HG03558 (cell line): ENCODE measurements around the gene PALLD.

ENCODE experiments used
- ATAC-seq: cut with Tn5 transposase; IDR thresholded peaks from one replicate; pipeline ENCODE4 v1.9.1; 2021; ENCODE audit warnings: moderate number of reproducible peaks; ENCODE audit not compliant: unreplicated experiment; ENCODE audit errors: extremely low read depth

PALLD gene

DNA sequence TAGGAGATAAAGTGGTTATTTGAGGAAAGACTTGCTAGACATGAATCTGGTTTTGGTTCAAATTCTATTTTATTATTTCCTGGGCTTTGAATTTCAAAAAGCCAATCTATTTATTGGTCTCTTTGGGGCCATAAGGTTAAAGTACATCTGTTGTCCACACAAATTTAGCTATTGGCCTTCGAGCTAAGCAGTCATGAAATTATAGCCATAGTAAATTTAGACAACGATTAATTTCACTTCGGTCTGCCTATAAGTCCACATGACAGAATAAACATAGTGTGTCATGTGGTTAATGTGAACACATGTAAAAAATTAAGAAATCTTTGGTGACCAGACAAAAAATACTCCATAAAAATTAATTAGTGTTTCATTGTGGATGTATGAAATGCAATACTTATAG lies 161.9 kb downstream of the PALLD start:
- no peak for ATAC-seq

DNA sequence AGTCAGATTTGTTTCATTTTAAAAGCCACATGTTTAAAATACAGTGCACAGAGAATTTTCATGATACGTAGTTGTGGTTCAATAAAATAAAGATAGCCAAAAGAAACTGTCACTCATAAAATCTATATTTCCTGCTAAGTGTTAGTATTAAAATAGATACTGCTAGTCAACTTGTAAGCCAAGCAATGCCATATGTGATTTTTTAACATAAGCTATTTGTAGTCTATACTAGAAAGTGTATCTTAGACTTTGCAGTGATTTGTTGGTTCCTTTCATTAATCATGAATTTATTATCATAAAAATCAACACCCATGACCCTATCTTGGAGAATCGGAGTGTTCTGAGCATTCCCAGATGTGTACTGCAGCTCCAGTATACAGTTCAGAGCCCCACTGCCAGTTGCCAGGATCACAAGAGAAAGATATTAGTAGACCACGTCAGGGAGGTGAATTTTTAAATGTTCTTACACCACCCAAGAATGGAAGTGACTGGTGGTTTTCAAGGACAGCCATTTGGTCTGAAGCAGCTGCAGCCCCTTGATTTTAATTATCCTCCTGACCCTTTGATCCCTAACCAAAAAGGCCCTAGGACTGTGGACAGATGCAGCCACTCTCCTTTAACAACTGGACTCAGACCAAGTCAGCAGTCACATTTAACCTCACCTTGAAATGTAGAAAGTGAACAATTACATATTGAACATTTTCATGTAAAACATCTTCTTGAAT lies 163.1 kb downstream of the PALLD start:
- no peak for ATAC-seq

- no peak for ATAC-seq
Measured at GRCh38 chr4:168662297-168662984, 165.6 kb downstream of the PALLD start.

DNA sequence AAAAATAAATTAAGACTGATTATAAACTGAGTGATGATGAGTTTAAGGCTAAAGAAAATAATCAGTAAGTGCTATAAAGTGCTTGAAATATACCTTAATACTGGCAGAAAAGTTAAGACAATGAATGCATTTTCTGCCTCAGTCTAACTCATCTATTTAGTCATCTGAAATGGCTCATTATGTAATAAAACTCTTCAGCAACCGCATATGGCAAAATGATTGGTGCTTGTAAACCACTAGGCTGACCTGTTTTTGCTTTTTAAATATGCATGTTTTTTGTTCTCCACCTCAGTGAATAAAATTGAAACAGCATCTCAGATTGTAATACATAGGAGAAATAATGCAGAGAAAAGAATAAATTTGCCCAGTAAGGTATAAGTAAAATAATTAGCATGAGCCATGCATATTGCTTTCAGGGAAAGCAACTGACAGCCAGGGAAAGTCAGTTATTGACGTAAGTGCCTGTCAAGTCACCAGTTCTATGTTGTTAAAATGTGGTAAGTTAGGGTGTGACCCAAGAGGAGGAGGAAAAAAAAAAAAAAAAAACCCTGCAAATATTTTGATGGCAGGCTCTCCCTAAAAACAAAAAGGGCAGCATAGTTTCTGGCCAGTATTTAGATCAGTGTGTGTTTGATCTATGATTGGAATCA lies 167.5 kb downstream of the PALLD start:
- ATAC-seq: no peak

DNA sequence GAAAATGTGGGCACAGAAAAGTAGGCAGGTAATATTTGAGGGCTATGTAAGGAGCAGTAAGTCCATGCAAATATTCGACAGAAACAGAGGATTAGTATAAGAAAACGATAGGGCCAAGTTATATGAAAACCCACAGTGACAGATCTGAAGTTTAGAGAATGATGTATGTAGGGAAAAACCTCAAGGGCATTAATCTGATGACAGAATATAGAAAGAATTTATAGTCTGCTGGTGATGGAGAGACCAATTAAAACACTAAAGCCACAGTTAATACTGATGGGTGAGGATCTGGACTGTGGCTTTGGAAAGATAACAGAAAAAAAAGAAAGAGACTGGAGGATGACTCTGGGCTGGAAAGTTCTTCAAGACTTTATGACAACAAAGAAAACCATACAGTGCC lies 169.7 kb downstream of the PALLD start:
- no peak for ATAC-seq

- ATAC-seq: no peak
Measured at GRCh38 chr4:168667376-168667775, 170.5 kb downstream of the PALLD start.

- no peak for ATAC-seq
Measured at GRCh38 chr4:168667921-168668320, 171.1 kb downstream of the PALLD start.

GRCh38 chr4:168673476-168673875 lies 176.6 kb downstream of the PALLD start:
- ATAC-seq: no peak

DNA sequence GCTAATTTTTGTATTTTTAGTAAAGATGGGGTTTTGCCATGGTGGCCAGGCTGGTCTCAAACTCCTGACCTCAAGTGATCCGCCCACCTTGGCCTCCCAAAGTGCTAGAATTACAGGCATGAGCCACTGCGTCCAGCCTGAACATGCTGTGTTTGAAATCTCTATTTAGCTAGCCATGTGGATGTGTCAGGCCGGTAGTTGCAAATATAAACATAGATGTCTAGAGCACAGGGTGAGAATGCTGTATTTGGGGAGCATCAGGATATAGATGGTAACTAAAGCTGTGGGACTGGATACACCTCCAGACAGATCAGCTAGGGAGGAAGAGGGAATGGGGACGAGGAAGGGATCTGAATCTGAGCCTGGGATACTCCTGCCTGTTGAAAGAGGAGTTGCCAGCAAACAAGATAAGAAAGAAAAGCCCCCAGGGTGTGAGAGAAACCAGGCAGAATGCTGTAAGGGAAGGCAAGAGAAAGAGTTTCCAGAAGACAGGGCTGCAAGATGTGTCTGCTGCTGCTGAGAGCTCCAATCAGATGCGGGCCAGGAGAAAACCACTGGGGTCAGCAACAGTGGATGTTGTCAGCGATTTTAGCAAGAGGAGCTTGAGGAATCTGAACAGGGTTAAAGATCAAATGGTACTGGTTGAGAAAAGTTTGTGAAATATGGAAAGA lies 177.4 kb downstream of the PALLD start:
- ATAC-seq: no peak

- no peak for ATAC-seq
Measured at GRCh38 chr4:168674866-168675265, 178.0 kb downstream of the PALLD start.

- ATAC-seq: no peak
Measured at GRCh38 chr4:168677063-168677462, 180.2 kb downstream of the PALLD start.

- ATAC-seq: no peak
Measured at GRCh38 chr4:168677879-168678278, 181.0 kb downstream of the PALLD start.

DNA sequence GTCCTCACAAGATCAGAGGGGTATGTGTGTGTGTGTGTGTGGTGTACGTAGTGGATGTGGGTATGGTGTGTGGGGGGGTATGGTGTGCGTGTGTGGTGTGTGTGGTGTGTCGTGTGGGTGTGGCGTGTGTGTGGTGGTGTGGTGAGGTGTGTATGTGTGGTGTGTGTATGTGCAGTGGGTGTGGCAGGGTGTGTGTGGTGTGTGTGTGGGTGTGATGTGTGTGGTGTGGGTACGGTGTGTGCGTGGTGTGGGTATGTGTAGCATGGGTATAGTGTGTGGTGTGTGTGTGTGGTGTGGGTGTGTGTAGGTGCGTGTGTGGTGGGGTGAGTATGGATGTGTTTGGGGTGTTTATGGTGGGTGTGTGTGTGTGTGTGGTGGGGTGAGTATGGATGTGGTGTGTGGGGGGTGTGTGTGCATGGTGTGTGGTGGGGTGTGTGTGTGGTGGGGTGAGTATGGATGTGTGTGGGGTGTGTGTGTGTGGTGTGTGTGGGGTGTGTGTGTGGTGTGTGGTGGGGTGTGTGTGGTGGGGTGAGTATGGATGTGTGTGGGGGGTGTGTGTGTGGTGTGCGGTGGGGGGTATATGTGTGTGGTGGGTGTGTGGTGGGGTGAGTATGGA lies 182.0 kb downstream of the PALLD start:
- ATAC-seq: no peak

GRCh38 chr4:168679397-168679796 lies 182.5 kb downstream of the PALLD start:
- no peak for ATAC-seq

- ATAC-seq: no peak
Measured at GRCh38 chr4:168679819-168680218, 183.0 kb downstream of the PALLD start.

DNA sequence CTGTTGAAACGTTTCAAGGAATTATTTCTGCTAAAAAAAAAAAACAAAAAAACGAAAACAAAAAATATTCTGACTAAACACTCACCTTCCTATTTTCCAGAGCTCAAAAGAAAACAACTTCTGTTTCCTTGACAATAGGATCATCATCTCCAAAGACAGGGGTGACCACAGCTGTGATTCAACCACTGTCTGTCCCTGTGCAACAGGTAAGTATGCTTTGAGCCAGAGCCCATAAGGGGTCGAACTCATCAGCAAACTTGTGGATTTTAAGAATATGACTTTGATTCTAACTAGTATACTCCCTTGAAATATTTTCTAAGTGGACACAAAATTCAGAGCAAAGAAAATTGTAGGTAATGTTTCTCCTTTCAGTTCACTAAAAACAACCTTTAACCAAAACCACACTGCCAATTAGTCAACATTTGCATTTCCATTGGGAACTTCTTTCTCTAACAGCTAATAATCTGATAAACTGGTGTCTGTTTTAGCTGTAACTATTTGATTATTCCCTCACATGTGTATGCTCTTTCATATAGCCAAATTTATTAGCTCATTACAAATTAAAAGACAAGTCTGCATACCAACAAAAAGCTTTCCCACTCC lies 186.1 kb downstream of the PALLD start:
- ATAC-seq: no peak

DNA sequence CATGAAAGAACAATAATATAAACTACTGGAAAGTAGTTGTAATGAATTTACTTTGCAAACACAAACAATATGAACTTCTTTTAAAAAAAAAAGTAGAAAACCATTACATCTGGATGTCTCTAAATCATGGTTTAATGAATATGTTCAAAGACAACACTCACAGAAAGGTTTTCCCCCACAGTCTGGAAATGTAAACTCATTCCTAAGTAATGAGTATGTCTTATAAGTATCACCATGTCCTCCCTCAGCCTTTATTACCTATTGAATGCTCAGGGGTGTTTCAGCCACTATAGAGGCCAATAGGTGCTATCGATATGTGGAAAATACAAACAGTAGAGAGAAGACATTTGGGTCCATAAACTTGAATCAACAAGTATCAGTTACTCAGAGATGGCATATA lies 186.7 kb downstream of the PALLD start:
- ATAC-seq: no peak

- peak; percentile 89 for ATAC-seq
Measured at GRCh38 chr4:168685136-168685809, 188.4 kb downstream of the PALLD start.

DNA sequence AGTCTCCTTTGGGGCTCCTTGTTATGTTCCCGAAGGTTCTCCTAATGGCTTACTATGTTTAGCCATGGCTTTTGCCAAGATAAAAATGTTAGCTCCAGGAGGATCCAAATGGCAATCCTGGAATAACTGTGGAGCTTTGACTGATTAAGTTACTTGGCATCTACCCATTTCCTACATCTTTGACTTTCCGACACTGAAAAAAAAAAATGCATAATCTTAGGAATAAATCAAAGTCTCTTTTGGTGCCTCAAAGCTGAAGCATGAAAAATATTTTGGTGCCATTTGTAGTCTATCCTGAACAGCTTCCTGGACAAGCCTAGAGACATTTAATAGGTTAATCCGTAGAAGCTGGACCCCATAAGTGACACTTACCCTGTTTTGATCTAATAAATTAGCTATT lies 191.7 kb downstream of the PALLD start:
- no peak for ATAC-seq

- no peak for ATAC-seq
Measured at GRCh38 chr4:168689791-168690190, 192.9 kb downstream of the PALLD start.
